ENCODE data around the gene TCAIM.

Gene TCAIM, protein sequence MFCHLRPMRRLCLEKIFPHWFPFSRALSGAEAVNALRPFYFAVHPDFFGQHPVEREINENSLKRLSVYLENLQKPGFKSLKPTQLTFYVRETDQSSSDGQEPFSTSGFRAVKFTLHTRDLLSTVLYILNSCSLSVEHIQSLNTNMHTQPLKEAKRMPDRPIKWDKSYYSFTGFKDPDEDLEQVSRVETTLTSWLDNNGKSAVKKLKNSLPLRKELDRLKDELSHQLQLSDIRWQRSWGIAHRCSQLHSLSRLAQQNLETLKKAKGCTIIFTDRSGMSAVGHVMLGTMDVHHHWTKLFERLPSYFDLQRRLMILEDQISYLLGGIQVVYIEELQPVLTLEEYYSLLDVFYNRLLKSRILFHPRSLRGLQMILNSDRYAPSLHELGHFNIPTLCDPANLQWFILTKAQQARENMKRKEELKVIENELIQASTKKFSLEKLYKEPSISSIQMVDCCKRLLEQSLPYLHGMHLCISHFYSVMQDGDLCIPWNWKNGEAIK

DNA sequence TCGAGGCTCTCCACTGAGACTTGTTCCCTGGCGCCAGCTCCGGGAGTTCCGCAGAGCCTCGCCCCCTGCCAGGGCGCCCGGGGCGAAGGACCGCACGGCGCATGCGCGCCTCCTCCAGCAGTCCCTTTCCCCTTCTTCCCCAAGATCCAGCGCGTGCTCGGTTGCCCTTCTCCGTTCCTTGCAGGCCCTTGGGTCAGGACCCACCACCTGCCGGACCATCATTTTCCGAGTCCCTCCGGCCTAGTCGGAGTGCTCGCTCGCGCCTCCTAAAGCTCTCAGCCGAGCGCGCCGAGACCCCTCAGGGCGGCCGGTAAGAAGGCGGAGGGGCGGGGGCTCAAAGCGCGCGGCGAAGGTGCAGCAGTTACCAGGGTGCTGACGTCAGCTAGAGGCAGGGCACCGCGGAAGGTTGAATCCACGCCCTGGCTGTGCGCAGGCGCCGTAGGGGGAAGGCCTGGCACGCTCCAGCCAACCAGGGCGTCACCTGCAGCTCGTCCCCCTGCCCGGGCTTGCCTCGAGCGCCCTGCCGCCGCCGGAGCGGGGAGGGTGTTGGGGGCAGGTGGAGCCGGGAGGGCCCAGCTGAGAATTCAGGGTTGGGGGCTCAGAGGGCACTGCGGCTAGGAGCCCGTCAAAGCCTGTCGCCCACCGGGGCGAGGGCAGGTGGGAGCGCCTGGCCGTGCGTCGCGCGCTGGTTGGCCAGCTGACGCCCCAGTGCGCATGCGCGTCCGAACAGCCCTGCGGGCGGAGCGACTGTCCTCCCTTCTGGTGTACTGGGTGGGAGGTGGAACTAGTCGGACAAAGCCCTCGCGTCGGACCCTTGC lies at the start of gene TCAIM:
Gene TCAIM, plus strand, starts transcription at position 757 of the 818 bp plus-strand sequence. CDS start 16,017 bp downstream, outside the sequence.
- DNase-seq (ENCODE audit: low read depth), result peak; percentile 96

DNA sequence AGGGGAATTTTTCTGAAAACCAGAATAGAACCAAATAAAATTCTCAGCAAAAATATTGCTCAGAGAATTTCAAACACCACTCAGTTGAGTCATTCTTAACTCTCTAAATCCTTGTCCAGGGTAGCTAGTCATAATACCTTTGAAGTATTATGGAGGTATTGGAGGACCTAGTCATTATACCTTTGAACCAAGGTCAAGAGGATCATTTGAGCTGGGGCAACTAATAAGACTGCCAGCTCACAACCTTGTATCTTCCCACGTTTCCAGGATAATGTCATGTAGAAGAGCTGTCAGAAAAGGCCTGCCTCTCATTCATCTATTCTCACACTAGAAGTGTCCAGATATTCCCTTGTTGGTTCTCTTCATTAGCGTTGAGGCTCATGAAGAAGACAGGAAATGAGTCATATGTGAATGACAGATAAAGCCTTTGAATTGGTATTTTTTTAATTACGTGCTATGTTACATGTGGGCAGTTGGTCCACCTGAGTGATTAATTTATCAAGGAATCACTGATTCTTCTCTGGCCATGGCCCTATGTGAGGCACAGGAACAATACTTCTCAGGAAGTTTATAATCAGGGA lies 48.6 kb upstream of the TCAIM start:
- DNase-seq (ENCODE audit: low read depth), result no peak

DNA sequence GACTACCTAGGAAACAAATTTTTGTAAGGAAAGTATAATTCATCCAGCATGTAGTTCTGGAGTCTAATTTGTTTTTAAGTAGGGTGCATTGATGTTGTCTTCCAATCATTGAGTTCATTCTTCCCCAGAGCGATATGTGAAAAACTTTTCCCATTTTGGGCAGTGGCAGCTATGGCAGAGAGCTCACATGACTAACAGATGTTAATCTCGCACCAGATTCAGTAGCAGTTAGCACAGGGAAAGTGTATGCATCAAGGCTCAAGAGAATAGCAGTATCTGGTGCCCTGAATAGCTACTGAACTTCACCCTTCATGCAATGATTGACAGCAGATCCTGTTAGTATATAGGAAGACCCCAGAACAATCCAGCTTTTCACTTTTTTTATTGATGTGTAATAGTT lies 46.3 kb upstream of the TCAIM start:
- no peak for DNase-seq (ENCODE audit: low read depth)

DNA sequence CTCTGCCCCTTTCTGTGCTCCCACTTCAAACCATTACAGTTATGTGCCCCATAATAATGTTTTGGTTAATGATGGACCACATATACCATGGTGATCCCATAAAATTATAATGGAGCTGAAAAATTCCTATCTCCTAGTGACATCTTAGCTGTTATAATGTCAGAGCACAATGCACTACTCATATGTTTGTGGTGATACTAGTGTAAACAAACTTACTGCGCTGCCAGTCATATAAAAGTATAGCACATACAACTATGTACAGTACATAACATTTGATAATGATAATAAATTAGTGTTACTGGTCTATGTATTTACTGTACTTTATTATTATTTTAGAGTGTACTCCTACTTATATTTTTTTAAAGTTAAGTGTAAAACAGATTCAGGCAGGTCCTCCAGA lies 45.6 kb upstream of the TCAIM start:
- no peak for DNase-seq (ENCODE audit: low read depth)

DNA sequence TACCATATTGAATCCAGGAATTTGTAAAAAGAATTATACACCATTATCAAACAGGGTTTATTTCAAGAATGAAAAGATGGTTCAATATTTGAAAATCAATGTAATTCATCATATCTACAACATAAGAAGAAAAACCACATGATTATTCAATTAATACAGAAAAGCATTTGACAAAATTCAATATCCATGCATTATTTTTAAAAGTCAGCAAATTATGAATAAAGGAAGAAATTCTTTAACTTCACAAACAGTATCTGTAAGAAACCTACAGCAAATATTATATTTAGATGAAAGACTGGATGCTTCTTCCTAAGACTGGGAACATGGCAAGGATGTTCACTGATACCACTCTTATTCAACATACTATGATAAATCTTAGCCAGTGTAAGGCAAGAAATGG lies 41.3 kb upstream of the TCAIM start:
- DNase-seq (ENCODE audit: low read depth), result no peak

DNA sequence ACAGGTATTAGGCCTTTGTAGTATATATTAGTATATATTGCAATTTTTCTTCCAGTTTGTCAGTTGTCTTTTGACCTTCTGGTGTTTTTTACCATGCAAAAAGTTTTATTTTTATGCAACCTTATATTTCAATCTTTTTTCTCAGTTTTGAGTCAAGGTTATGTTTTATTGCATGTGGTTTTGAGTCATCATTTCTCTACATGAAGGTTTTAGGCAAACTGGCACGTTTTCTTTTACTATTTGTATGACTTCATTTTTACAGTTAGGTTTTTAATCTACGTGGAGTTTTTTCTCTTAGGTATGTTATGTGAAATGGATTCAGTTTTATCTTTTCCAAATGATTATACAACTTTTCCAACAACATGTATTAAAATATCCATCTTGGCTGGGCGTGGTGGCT lies 36.8 kb upstream of the TCAIM start:
- DNase-seq (ENCODE audit: low read depth), result no peak

DNA sequence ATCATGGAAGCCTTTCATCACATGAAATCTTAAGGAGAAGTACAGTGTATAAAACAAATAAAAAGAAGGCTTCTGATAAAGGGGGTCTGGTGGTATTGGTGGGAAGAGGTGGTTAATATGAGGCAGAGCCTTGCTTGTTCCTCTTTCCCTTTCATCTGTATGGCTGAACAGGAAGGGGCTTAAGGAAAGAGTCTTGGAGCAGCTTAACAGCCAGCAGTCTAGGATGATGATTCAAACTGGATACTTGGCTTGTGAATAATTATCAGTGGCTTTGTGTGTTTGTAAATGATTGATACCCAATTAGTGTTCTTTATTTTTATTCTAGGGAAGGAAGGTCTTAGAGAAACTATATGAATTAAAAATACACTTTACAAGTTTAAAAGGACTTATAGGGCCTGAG lies 29.1 kb upstream of the TCAIM start:
- DNase-seq (ENCODE audit: low read depth), result no peak

DNA sequence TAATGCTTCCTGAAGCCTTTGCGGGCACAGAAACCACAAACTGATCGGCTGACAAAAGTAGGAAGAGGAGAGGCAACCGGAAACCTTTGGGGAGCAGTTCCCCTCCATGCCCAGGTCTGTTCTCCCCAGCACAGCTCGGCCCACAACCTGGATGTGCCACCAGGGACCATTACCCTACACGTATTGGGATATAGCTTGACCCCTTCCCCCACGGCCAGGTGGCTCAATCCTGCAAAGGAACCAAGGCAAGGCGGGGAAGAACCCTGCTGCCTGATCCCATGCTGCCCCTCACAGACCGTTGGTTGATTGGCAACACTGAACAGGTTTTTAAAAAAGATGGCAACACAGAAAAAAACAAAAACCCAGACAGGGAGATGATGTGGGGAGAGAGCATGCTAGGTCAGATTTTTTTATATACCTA lies 19.7 kb upstream of the TCAIM start:
- DNase-seq (ENCODE audit: low read depth), result no peak

DNA sequence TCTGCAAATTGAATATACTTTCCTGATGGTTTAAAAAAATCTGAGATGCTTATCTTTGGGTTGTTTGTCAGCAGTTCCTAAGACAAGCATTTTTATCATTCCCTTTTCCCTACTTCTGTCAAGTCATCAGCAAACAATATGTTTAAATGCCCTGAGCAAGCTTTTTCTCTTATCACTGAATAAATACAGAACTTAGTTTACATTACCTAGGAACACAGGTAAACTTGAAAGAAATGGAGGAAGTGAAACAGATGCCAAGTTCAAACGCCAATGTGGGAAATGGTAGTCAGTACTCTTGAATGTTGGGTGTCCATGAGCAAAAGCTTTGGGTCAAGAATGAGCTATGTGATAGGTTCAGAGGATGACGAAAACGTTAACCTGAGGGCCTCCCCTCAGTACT lies 17.2 kb upstream of the TCAIM start:
- DNase-seq (ENCODE audit: low read depth), result no peak

DNA sequence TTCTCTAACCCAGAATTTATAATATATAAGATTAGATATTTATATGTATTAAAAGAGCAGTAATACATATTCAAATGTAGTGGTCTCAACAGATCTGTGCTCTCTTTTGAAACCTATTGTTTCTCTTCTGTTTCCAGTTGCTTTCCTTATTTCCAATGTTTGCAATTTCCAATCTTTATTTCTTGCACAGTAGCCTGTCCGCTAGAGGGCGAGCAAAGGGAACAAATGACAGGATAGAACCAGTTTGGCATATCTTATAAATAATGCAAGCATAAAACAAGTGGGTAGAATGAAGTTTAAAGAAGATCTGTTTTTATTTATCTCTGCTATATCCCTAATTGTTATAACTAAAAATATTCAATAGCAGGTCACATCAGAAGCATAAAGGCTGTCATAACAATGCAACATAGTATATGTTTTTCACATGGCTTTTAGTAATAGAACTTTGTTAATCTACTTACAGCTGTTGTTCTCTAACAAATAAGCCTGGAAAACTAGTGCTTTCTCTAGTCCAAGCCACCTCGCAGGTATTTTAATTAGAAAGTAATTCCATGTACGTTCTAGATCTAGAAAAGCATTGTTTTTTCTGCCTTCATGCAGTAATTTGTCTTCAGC lies 15.1 kb upstream of the TCAIM start:
- no peak for DNase-seq (ENCODE audit: low read depth)

DNA sequence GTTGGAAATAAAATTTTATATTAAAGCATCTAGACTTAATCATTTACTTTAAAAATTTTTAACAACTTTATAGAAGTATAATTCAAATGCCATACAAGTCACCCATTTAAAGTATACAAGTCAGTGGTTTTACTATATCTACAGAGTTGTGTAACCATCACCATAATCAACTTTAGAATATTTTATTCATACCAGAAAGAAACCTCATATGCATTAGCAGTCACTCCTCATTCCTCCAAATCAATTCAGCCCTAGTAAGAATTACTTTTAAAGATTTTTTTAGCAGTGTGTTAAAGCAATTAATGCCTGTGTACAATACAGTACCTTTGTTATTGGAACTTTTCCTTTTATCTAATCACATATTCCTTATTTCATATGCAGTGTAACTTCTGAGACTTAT lies 14.0 kb upstream of the TCAIM start:
- no peak for DNase-seq (ENCODE audit: low read depth)

DNA sequence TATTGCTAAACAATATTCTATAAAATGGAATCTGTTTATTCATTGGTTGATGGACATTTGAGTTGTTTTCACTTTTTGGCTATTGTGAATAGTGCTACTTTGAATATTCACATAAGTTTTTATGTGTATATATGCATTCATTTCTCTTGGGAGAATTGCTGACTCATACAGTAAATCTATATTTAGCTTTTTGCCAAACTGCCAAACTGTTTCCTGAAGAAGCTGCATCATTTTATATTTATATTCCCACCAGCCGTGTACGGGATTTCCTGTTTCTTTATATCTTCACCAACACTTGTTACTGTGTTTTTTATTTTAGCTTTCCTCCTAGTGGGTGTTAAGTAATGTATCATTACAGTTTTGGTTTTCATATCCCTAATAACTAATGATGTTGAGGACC lies 12.5 kb upstream of the TCAIM start:
- no peak for DNase-seq (ENCODE audit: low read depth)

DNA sequence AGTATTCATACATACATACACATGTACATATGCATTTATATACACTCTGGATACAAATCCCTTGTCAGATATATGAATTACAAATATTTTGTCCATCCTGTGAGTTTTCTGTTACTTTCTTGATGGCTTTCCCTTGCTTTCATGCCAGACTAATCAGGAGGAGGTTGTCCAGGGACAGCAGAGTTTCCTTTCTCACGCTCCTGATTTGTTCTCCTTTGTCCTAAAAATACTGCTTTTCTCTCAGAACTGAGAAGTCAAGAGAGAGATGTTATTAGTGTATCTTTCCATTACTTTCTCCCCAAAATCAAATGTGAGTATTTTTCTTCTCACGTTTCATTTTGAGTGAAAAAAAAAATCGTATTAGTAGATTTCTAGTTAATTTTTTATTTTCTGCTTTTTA lies 12.1 kb upstream of the TCAIM start:
- no peak for DNase-seq (ENCODE audit: low read depth)

DNA sequence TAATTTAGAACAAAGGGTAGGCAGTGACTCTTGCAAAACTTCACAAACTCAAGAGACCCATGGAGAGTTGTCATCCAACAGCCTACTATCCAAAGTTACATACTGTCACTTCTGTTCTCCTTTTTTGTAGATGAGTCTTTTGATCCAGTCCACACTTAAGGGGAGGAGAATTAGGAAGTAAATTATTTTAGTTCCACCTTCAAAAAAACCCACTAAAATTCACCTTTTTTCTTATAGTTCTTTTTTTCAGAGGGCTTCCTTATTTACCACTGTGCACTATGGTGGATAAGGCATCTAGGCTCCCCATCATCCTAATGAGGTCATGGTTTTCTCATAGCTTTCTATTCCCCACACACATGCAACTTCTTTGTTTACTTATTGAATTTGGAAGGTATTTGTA lies 8.6 kb upstream of the TCAIM start:
- no peak for DNase-seq (ENCODE audit: low read depth)

DNA sequence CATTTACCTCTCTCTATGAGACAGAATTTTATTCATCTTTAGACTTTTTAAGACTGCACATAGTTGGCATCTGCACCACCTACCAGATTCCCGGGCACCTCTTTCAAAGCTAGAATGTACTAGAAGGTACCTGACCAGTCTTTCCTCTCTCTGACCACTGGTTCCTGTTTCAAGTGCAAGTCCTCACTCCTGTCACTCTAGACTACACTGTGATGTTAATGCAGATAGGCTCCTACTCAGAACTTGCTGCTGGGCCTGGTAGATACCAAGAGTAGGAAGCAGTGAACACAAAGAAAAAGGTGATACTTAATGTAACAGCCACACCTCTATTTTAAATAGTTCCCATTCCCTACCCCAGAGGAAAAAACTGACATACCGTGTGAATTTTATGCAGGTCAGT lies 8.1 kb upstream of the TCAIM start:
- DNase-seq (ENCODE audit: low read depth), result no peak

DNA sequence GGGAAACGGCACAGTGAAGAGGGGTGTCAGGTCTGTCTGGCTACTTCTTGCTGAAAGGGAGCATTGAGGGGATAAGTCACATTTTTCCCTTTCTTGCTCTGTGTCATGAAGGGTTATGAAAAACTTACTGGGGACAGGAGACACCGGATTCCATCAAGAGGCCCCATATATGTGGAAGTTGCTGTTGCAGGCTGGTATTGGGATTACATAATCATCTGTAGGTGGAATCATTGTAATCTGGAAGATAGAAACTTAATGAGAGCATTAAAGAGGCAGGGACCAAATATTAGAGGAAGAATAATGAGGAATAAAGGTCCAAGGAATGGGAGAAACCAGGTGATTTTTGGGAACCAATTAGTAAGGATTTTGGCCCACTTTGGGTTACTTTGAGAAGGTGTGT lies 4.2 kb upstream of the TCAIM start:
- DNase-seq (ENCODE audit: low read depth), result no peak

DNA sequence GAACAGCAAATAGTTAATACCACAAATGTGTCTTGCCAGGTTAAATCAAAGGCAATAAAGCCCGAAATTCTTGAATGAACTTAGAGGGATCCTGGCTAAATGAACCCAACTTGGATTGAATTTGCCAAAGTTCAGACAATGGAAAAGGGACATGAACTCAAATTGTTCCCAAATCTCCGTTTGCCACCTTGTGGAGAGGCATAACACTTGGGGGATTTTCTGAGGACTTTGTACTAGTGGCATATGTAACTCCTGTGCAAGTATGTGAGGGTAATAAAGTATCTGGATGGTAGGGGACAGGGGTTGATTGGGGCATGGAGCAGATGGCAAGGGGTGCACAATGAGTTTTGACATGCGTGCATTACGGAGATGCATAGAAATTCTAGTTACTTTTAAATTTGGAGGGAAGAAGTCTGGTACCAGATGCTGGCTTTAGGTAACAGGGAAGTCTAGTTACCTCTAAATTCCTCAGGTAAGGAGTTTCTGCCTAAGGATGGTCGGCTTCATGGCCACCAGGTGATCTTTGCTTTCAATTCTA lies 1.2 kb upstream of the TCAIM start:
- DNase-seq (ENCODE audit: low read depth), result no peak

DNA sequence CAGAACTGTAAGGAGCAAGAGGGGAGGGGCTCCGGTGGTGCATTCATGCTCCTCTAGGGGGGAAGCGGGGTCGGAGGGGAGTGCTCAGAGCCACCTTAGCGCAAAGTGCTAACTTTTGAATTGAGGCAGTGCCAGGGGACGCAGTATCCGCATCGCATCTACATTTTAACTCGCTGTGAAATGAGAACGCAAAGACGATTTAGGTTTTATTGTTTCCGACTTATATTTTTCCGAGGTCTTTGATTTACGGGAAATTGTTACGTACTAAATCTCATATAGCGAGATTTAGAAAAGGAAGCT lies 212 bp downstream of the TCAIM start:
- no peak for DNase-seq (ENCODE audit: low read depth)

DNA sequence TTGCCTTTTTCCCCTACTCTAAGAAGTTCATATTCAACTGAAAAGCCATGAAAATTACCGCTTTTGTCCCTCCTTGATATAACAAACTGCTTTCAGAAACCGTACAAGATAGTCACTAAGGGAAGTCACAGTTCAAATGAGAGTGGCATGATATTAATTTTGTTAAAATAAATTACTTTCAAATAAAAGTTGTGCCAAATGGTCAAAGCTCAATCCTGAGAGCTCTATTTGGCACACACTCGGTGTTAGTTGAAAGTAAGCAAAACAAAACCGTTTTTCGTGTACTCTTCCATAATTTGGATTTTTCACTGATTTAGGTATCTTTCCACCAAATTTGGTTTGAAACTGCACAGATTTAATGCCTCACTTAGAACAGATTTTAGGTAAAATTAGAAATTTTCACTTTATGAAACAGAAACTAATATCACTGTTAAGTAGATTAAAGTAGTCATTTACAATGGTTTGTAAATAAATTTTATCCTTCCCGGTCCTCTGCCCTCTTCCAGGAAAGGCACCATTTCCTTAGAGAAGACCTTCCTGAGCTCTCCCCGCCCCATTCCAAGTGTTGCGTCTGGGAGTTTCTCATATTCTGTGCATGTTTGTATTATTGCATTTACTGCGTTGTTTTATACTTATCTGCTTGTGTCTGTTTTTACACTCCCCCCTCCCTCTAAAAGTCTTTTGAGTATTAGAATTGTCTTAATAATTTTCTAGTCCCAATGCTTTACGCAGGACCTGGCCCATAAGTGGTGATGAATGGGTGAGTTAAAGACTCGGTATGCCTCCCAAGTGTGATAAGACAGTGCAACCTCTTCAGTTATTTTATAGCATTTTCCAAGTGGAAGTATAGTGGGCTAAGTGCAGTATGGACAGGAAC lies 853 bp downstream of the TCAIM start:
- no peak for DNase-seq (ENCODE audit: low read depth)

DNA sequence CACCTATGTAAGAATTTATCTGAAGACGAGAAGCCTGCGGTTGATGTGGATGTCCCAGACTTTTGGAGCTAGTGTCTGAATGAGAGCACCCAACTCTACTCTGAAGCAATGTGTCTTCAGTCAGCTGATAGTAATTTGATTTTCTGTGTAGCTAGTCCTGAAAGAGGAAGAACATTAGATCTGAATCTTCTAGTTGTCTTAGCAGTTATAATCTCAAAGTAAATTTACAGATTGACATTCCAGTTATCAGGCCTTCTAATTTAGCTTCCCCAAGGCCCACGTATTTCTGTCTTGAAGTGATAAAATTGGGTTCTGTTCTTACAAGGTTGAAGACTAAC lies 1.5 kb downstream of the TCAIM start:
- DNase-seq (ENCODE audit: low read depth), result no peak

DNA sequence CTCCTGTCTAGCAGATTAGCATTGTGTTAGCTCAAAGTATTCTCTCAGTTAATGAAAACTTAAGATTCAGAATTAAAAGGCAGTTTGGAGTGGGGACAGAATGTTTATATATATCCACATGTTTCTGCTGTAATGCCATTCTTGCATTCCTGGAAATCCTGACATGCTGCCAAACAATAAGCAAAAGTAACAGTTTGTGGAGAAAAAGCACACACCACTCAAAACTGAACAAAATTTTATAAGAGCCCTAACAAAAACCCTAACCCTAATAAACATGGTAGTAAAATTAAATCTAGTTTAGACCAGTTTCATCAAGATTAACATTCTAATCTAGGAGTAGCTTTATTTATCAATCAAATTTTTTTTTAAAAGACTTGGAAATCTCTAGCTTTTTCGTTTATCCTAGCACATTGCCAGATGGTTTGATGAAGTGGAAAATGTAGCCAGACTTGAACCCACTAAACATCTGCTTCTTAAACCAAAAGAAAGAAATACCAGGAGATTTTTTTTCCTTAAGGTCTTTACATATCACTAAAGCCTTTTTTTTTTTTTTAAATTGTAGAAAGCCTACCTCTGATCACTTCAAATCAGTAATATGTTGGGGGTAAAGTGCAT lies 3.7 kb downstream of the TCAIM start:
- no peak for DNase-seq (ENCODE audit: low read depth)

Data from stimulated activated CD8-positive, alpha-beta memory T cell treated with anti-CD3 and anti-CD28 coated beads, Interleukin-15, amount 100 ng/mL, for 24 hours (primary cell).